MM.1S (cell line): ENCODE results near the gene EXOC1L.

Experiments used
- DNase-seq: peaks from one replicate; pipeline ENCODE4 v3.0.0-alpha.2; 2015
- H2AFZ ChIP-seq: fragments of 300-600 bp; sonication (generic); 2 replicates; pipeline ENCODE4 v1.6.0; 2016; ENCODE audit warnings: antibody characterized with exemption, low read length
- H3F3A ChIP-seq: fragments of 300-600 bp; sonication (generic); 2 replicates; pipeline ENCODE4 v1.6.1; 2016; ENCODE audit warnings: mild to moderate bottlenecking, antibody characterized with exemption, low read length, moderate library complexity, mixed read lengths; ENCODE audit not compliant: insufficient read depth
- H3K27ac ChIP-seq: fragments of 300-600 bp; sonication (generic); 2 replicates; pipeline ENCODE4 v1.5.1; 2016; ENCODE audit warnings: mild to moderate bottlenecking, low read length
- H3K27me3 ChIP-seq: fragments of 300-600 bp; sonication (generic); replicated peaks from 2 replicates; pipeline ENCODE4 v1.6.0; 2016; ENCODE audit warnings: low read length; ENCODE audit not compliant: insufficient read depth
- H3K36me3 ChIP-seq: fragments of 300-600 bp; sonication (generic); replicated peaks from 2 replicates; pipeline ENCODE4 v1.6.1; 2016; ENCODE audit warnings: mild to moderate bottlenecking, low read length, mixed read lengths; ENCODE audit not compliant: insufficient read depth
- H3K4me1 ChIP-seq: fragments of 300-600 bp; sonication (generic); 2 replicates; pipeline ENCODE4 v1.6.1; 2016; ENCODE audit warnings: low read length, mixed read lengths
- H3K4me2 ChIP-seq: fragments of 300-600 bp; sonication (generic); 2 replicates; pipeline ENCODE4 v1.6.0; 2016; ENCODE audit warnings: low read depth, low read length
- H3K4me3 ChIP-seq: fragments of 300-600 bp; sonication (generic); 2 replicates; pipeline ENCODE4 v1.5.1; 2016; ENCODE audit warnings: low read length, mixed read lengths
- H3K79me2 ChIP-seq: fragments of 300-600 bp; sonication (generic); 2 replicates; pipeline ENCODE4 v1.6.1; 2016; ENCODE audit warnings: mixed run types, low read length, mixed read lengths
- H3K9ac ChIP-seq: fragments of 300-600 bp; sonication (generic); 2 replicates; pipeline ENCODE4 v1.6.1; 2016; ENCODE audit warnings: low read length, mixed read lengths
- H3K9me2 ChIP-seq: fragments of 300-600 bp; sonication (generic); replicated peaks from 2 replicates; pipeline ENCODE4 v1.6.1; 2016; ENCODE audit warnings: mild to moderate bottlenecking, low read length, mixed read lengths; ENCODE audit not compliant: insufficient read depth
- H3K9me3 ChIP-seq: fragments of 300-600 bp; sonication (generic); replicated peaks from 2 replicates; pipeline ENCODE4 v1.6.1; 2016; ENCODE audit warnings: mild to moderate bottlenecking, low read length, mixed read lengths; ENCODE audit not compliant: insufficient read depth
- H4K20me1 ChIP-seq: fragments of 300-600 bp; sonication (generic); 2 replicates; pipeline ENCODE4 v1.6.1; 2016; ENCODE audit warnings: mild to moderate bottlenecking, low read length, moderate library complexity, mixed read lengths; ENCODE audit not compliant: insufficient read depth
- CTCF ChIP-seq: fragments of 300-600 bp; sonication (generic); IDR thresholded peaks from 2 replicates; pipeline ENCODE4 v1.5.1; 2016; ENCODE audit warnings: antibody characterized with exemption, low read length, mixed read lengths
- EZH2 ChIP-seq: fragments of 300-600 bp; sonication (generic); optimal IDR thresholded peaks from 2 replicates; pipeline ENCODE3; 2017; ENCODE audit warnings: low read depth, mild to moderate bottlenecking, antibody characterized with exemption, low read length, mixed read lengths
- EZH2phosphoT487 ChIP-seq: fragments of 300-600 bp; sonication (generic); IDR thresholded peaks from 2 replicates; pipeline ENCODE4 v1.6.1; 2018; ENCODE audit warnings: antibody characterized with exemption, low read length

EXOC1L gene

GRCh38 chr4:55884851-55885219, 65.2 kb downstream of the EXOC1L start:
- Histone ChIP-seq H3K4me3 (no peak overlapping the region), H2AFZ (no peak overlapping the region), H3K36me3 (no peaks in the 10 kb centered on the region), H3K27ac (no peak overlapping the region), H3K27me3 (no peaks in the 10 kb centered on the region), H3K4me2 (no peak overlapping the region), H3K9ac (no peak overlapping the region), H3K9me3 (no peaks in the 10 kb centered on the region), H3K4me1 (no peaks in the 10 kb centered on the region), H3K9me2 (no peaks in the 10 kb centered on the region), H3F3A (no peaks in the 10 kb centered on the region), H3K79me2 (no peaks in the 10 kb centered on the region), H4K20me1 (no peaks in the 10 kb centered on the region)
- TF ChIP-seq EZH2 (no peak), CTCF (no peak), EZH2phosphoT487 (no peak)
- DNase-seq: no peak
